ENCODE measurements around the gene FAM174B.

DNA sequence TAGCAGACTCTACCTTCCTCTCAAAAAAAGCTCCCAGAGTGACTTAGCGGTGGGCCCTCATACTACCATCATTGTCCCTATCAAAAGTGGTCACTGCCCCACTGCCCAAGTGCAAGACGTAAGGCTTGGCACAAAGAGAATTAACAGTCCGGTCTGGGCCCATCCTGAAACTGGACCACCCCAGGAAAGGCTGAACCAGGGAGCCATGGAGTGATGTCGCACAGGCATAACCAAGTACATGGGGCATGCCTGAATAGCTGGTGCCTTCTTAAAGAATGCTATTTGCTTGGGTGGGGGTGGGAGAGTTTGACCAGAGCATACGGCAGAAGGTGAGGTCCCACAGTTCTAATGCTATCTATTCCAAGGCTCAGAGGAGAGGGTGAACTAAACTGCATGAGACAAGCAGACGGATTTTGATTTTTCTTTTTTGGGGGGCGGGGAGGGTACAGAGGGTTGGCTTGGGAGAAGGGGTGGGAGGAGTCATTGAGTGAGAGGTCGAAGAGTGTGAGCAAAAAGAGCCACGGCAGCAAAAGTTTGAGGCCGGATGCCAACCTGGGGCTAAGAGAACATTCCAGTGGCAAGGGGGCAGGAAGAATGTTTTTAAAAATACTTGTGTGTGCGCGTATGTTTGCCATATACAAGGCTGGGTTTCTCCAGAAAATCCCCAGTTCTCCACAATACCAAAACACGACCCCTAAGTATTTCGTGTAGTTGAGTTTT, 50.2 kb downstream of the FAM174B start:
- no peak for TF ChIP-seq POLR2A (IDR thresholded peaks at IDR 0.05)
- TF ChIP-seq, protein P1, sequence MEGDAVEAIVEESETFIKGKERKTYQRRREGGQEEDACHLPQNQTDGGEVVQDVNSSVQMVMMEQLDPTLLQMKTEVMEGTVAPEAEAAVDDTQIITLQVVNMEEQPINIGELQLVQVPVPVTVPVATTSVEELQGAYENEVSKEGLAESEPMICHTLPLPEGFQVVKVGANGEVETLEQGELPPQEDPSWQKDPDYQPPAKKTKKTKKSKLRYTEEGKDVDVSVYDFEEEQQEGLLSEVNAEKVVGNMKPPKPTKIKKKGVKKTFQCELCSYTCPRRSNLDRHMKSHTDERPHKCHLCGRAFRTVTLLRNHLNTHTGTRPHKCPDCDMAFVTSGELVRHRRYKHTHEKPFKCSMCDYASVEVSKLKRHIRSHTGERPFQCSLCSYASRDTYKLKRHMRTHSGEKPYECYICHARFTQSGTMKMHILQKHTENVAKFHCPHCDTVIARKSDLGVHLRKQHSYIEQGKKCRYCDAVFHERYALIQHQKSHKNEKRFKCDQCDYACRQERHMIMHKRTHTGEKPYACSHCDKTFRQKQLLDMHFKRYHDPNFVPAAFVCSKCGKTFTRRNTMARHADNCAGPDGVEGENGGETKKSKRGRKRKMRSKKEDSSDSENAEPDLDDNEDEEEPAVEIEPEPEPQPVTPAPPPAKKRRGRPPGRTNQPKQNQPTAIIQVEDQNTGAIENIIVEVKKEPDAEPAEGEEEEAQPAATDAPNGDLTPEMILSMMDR (IDR thresholded peaks at IDR 0.05), result no peak

Measured in adrenal gland (tissue), 5 donors.